OCI-LY7 (cell line): Measurements from ENCODE around the gene SRBD1.

Source experiments
- EZH2phosphoT487 ChIP-seq: fragments of 200-600 bp; sonication (generic); IDR thresholded peaks from 2 replicates; pipeline ENCODE4 v1.6.1; 2018; ENCODE audit warnings: low read depth, borderline replicate concordance, mild to moderate bottlenecking, mixed run types, antibody characterized with exemption, low read length, moderate library complexity, mixed read lengths
- TF ChIP-seq, protein P1 (sequence below): fragments of 200-600 bp; sonication (generic); conservative IDR thresholded peaks from 2 replicates; pipeline ENCODE4 v1.5.1; 2014; ENCODE audit warnings: mild to moderate bottlenecking, antibody characterized with exemption, low read length, moderate library complexity, mixed read lengths

DNA sequence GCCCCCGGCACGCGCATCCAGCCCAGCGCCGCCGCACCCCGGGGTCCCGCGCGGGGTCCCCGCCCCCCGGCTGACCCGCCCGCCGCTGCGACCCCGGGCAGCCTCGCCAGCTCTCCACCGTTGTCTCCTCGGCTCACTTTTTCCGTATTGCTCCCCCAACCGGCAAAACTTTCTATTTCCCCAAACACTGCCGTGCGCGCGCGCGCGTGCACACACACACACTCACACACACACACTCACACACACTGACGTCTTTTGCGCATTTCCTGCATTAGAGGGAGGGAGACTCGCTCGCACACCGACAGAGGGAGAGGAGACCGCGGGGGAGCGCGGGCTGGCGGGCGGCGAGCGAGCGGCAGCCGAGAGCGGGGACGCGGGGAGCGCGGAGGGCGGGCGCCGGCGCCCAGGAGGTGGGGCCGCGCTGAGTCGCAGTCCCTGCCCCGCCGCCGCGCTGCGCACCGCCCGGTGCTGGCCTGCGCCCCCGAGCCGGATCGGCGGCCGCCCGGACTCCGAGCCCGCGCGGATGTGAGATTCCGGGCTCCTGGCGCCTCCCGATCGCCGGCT is 39.9 kb upstream of the SRBD1 start:
- TF ChIP-seq, protein P1, sequence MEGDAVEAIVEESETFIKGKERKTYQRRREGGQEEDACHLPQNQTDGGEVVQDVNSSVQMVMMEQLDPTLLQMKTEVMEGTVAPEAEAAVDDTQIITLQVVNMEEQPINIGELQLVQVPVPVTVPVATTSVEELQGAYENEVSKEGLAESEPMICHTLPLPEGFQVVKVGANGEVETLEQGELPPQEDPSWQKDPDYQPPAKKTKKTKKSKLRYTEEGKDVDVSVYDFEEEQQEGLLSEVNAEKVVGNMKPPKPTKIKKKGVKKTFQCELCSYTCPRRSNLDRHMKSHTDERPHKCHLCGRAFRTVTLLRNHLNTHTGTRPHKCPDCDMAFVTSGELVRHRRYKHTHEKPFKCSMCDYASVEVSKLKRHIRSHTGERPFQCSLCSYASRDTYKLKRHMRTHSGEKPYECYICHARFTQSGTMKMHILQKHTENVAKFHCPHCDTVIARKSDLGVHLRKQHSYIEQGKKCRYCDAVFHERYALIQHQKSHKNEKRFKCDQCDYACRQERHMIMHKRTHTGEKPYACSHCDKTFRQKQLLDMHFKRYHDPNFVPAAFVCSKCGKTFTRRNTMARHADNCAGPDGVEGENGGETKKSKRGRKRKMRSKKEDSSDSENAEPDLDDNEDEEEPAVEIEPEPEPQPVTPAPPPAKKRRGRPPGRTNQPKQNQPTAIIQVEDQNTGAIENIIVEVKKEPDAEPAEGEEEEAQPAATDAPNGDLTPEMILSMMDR = peak; percentile 62
- TF ChIP-seq EZH2phosphoT487 = no peak
